K562 (cell line): ENCODE measurements around the gene RGS19. TPM values are rescaled to one million over a fixed set of nuclear protein-coding genes. Genes with fewer than 3 reads are reported as not detected.
A peak's percentile ranks its signal among the peaks of the same experiment; 100 is the strongest.

ENCODE experiments used
- ATAC-seq: fragments of 200-7000 bp; cut with Tn5 transposase; 3 replicates; pipeline ENCODE4 v1.9.1; 2020; ENCODE audit warnings: moderate library complexity
- BruUV-seq: library from RNA; stranded (reverse); fragments of 400-500 nt; replicated peaks from 2 replicates; lab custom pipeline; 2021; lab: Mats Ljungman, UMichigan
- CTCF ChIA-PET: fragments of 300-600 bp; formaldehyde crosslinking; extraction: SDS; loops from one replicate; lab custom pipeline; 2021; ENCODE audit warnings: low intra/inter-chr PET ratio; lab: Yijun Ruan, JAX
- POLR2A ChIA-PET: fragments of 300-600, 350-650 bp; sonication (Branson Sonifier 250); formaldehyde crosslinking; extraction: SDS; loops from one replicate; lab custom pipeline; 2021; ENCODE audit warnings: antibody characterized with exemption, inconsistent platforms; lab: Yijun Ruan, JAX
- DNase-seq, 4 experiments: peaks; one replicate each; pipeline versions ENCODE4 v3.0.0 to v3.0.0-alpha.2; 2011 to 2018; ENCODE audit warnings: low spot score in 3 of 4, mixed read lengths in 3 of 4; ENCODE audit errors: extremely low read depth in 1 of 4
- FAIRE-seq: peaks from 2 replicates; lab custom pipeline; 2011; peaks lifted over from hg19 to GRCh38; lab: Jason Lieb, UNC
- H2AFZ ChIP-seq: 2 replicates; pipeline ENCODE4 v1.6.0; 2011; ENCODE audit warnings: low read depth, low read length, control low read depth, inconsistent platforms
- H3K27ac ChIP-seq: fragments of 200-600 bp; 3 replicates; pipeline ENCODE4 v1.8.0; 2011; ENCODE audit warnings: low read depth, mild to moderate bottlenecking, control low read depth, inconsistent platforms, low read length, moderate library complexity, mixed read lengths; ENCODE audit errors: extremely low read depth
- H3K27me3 ChIP-seq, 2 experiments: fragments of 300-600 bp in 1 of 2; 2 replicates in 1 of 2; 3 replicates in 1 of 2; pipeline versions ENCODE4 v1.6.0 to v1.8.0; 2011; ENCODE audit warnings: inconsistent platforms in 2 of 2, low read length in 2 of 2, mild to moderate bottlenecking in 1 of 2, mixed read lengths in 1 of 2, moderate library complexity in 1 of 2; ENCODE audit not compliant: control insufficient read depth in 2 of 2, insufficient read depth in 2 of 2
- H3K36me3 ChIP-seq: fragments of 300-600 bp; 3 replicates; pipeline ENCODE4 v1.8.0; 2011; ENCODE audit warnings: mild to moderate bottlenecking, low read length, inconsistent platforms; ENCODE audit not compliant: control insufficient read depth, insufficient read depth
- H3K4me1 ChIP-seq, 2 experiments: fragments of 200-600 bp in 1 of 2; replicated peaks in 1 of 2; 2 replicates in 1 of 2; 3 replicates in 1 of 2; pipeline versions ENCODE4 v1.5.1 to v1.8.0; 2011; ENCODE audit warnings: inconsistent platforms in 2 of 2, low read length in 2 of 2, mild to moderate bottlenecking in 1 of 2, mixed read lengths in 1 of 2, moderate library complexity in 1 of 2; ENCODE audit not compliant: control insufficient read depth in 2 of 2, insufficient read depth in 2 of 2
- H3K4me2 ChIP-seq: 2 replicates; pipeline ENCODE4 v1.6.1; 2011; ENCODE audit warnings: low read length, control low read depth, inconsistent platforms, mixed read lengths; ENCODE audit not compliant: insufficient read depth
- H3K4me3 ChIP-seq: fragments of 200-600 bp; sonication (generic), shearing (Covaris generic); 2 replicates; pipeline ENCODE4 v1.5.1; 2016; ENCODE audit warnings: control low read depth, inconsistent platforms
- H3K79me2 ChIP-seq: fragments of 200-600 bp; 3 replicates; pipeline ENCODE4 v1.8.0; 2011; ENCODE audit warnings: low read length, inconsistent platforms; ENCODE audit not compliant: control insufficient read depth, insufficient read depth
- H3K9ac ChIP-seq, 2 experiments: 2 replicates each; pipeline versions ENCODE4 v1.6.0 to v1.6.1; 2011; ENCODE audit warnings: low read depth in 2 of 2, low read length in 2 of 2, control low read depth in 1 of 2, inconsistent platforms in 1 of 2, mild to moderate bottlenecking in 1 of 2, mixed read lengths in 1 of 2; ENCODE audit not compliant: insufficient read depth in 1 of 2
- H3K9me1 ChIP-seq: one replicate; pipeline ENCODE4 v1.6.0; 2011; ENCODE audit warnings: inconsistent platforms, mild to moderate bottlenecking, low read length, moderate library complexity; ENCODE audit not compliant: control insufficient read depth, insufficient read depth
- H3K9me3 ChIP-seq: replicated peaks from 2 replicates; pipeline ENCODE4 v1.5.1; 2011; ENCODE audit warnings: low read depth, low read length, inconsistent platforms; ENCODE audit not compliant: control insufficient read depth, insufficient read depth
- H4K20me1 ChIP-seq: replicated peaks from 2 replicates; pipeline ENCODE4 v1.6.1; 2011; ENCODE audit warnings: low read length, inconsistent platforms, mixed read lengths; ENCODE audit not compliant: control insufficient read depth, insufficient read depth
- FOSL1 ChIP-seq: fragments of 200-800 bp; sonication (Bioruptor generic); conservative IDR thresholded peaks from 2 replicates; pipeline ENCODE4 v1.6.1; 2016; ENCODE audit warnings: missing genetic modification characterization, missing compliant biosample characterization
- FOXK2 ChIP-seq, 2 experiments: fragments of 450-650 bp; IDR thresholded peaks in 1 of 2; conservative IDR thresholded peaks in 1 of 2; 2 replicates each; pipeline ENCODE4 v1.6.1; 2016; ENCODE audit warnings: low read depth in 2 of 2, mild to moderate bottlenecking in 1 of 2
- HMG20B ChIP-seq: fragments of 250-450 bp; sonication (Bioruptor Pico); IDR thresholded peaks from 2 replicates; pipeline ENCODE4 v1.5.0; 2021; ENCODE audit warnings: mild to moderate bottlenecking
- HSF4 ChIP-seq: fragments of 250-450 bp; sonication (Bioruptor Pico); IDR thresholded peaks from 2 replicates; pipeline ENCODE4 v2.1.2; 2022; ENCODE audit warnings: mild to moderate bottlenecking, moderate library complexity, borderline replicate concordance
- NBN ChIP-seq: fragments of 450-650 bp; IDR thresholded peaks from 2 replicates; pipeline ENCODE4 v1.6.1; 2016; ENCODE audit warnings: low read depth, mild to moderate bottlenecking
- NCOA2 ChIP-seq, 2 experiments: fragments of 450-650 bp; IDR thresholded peaks; 2 replicates each; pipeline ENCODE4 v1.6.1; 2018; ENCODE audit warnings: mild to moderate bottlenecking in 2 of 2, moderate library complexity in 1 of 2; ENCODE audit not compliant: partially characterized antibody in 2 of 2
- NFIC ChIP-seq: fragments of 450-650 bp; IDR thresholded peaks from 2 replicates; pipeline ENCODE4 v1.6.1; 2017; ENCODE audit warnings: mild to moderate bottlenecking, inconsistent platforms
- POLR3A ChIP-seq: IDR thresholded peaks from 2 replicates; pipeline ENCODE4 v1.6.1; 2011; ENCODE audit warnings: borderline replicate concordance, mild to moderate bottlenecking, moderate library complexity; ENCODE audit not compliant: insufficient read length, insufficient read depth; ENCODE audit errors: extremely low read depth
- ZBTB7A ChIP-seq: IDR thresholded peaks from 2 replicates; pipeline ENCODE4 v1.6.1; 2011; ENCODE audit warnings: low read depth, mild to moderate bottlenecking, low read length, moderate library complexity, borderline replicate concordance; ENCODE audit not compliant: control insufficient read depth
- ZNF239 ChIP-seq: fragments of 250-450 bp; sonication (Bioruptor Pico); IDR thresholded peaks from 2 replicates; pipeline ENCODE4 v1.4.0; 2020; ENCODE audit warnings: mild to moderate bottlenecking
- ZNF398 ChIP-seq: fragments of 250-450 bp; sonication (Bioruptor Pico); IDR thresholded peaks from 2 replicates; pipeline ENCODE4 v1.8.0; 2021; ENCODE audit warnings: moderate library complexity, mild to moderate bottlenecking, inconsistent platforms
- WGBS: fragments of 100-300 bp; shearing (Covaris generic); methylation state at CpG from one replicate; pipeline ENCODE4 v1.1.6; 2016; ENCODE audit warnings: low coverage, mixed read lengths; ENCODE audit not compliant: insufficient coverage; ENCODE audit errors: missing lambda C conversion rate; 5-methylcytosine and 5-hydroxymethylcytosine counted together
- in situ Hi-C: fragments of 300-500 bp; cut with MboI; formaldehyde crosslinking; loops from 4 replicates; pipeline ENCODE4 v1.15.0; 2018; ENCODE audit warnings: inconsistent platforms, mixed read lengths
- intact Hi-C: fragments of 100-400 bp; cut with micrococcal nuclease; formaldehyde crosslinking; loops from 2 replicates; pipeline ENCODE4 v1.14.2; 2022
- polyA plus RNA-seq, 8 experiments: library from polyadenylated mRNA; depleted of rRNA in 4 of 8; stranded (reverse) in 5 of 8; unstranded in 3 of 8; fragments of >200 nt; fragmentation: Nextera tagmentation in 2 of 8; fragmentation: Illumina TruSeq in 1 of 8; extraction: Ambion mirVana in 2 of 8; extraction: Trizol in 1 of 8; gene quantifications; 2 replicates each; pipeline versions ENCODE4 v1.2.1 to v1.2.3, GENCODE V29; 2011 to 2014; ENCODE audit warnings: inconsistent platforms in 1 of 8, missing spikeins in 1 of 8
- total RNA-seq, 7 experiments: library from RNA; depleted of rRNA in 6 of 7; stranded (reverse); fragments of >200 nt in 6 of 7; fragmentation: Illumina TruSeq in 2 of 7; extraction: Trizol in 2 of 7; gene quantifications; 2 replicates each; pipeline versions ENCODE4 v1.2.1 to v1.2.3, GENCODE V29; 2011 to 2021; ENCODE audit warnings: low replicate concordance in 1 of 7

RGS19 gene
- total and polyA plus RNA-seq, 9 of the 15 experiments (the other 6 are each of a cell fraction or from before 2014, with no cell fraction given) = 0.41 to 23.7 (median 14.6) TPM

GRCh38 chr20:64099086-64099786 is 19.9 kb upstream of the RGS19 start:
- BruUV-seq = no TSS peak
- Histone ChIP-seq H3K27me3 (peaks cover 38 to 61% of the 10 kb centered on the region in 2 experiments), H3K4me2 (no peak overlapping the region), H4K20me1 (peaks cover 8% of the 10 kb centered on the region; the same call in 1 of the 2 replicates), H3K36me3 (no peaks in the 10 kb centered on the region), H3K9ac (peak overlapping the region in 1 of 2 experiments; percentile 33; a peak in 2 of 4 replicates), H3K27ac (no peak overlapping the region), H3K79me2 (no peaks in the 10 kb centered on the region), H3K4me3 (no peak overlapping the region), H3K4me1 (peaks cover 0 to 25% of the 10 kb centered on the region in 2 experiments; a peak in 3 of 5 replicates), H2AFZ (no peak overlapping the region), H3K9me1 (no peaks in the 10 kb centered on the region), H3K9me3 (no peaks in the 10 kb centered on the region)
- ChIA-PET CTCF (no interaction called here), POLR2A (interaction anchor here (0.6 to 1.0 kb wide), 2 partner anchors 56 to 413 kb away, joined by 3 read pairs; no protein-coding TSS in a partner anchor)
- TF ChIP-seq HSF4 (CRISPR knock-in tag) (no peak), NFIC (peak; percentile 39; the same call in 1 of the 2 replicates)
- ATAC-seq = no peak
- DNase-seq = no peak
- intact Hi-C loops = no loop called here
- in situ Hi-C loops = no loop called here
- FAIRE-seq = no peak
- 4% methylated on average over 20 of the region's 21 CpGs for WGBS

GRCh38 chr20:64098471-64099013 is 19.2 kb upstream of the RGS19 start:
- no peaks in the 10 kb centered on the region for H3K36me3 ChIP-seq
- CTCF ChIA-PET = no interaction called here
- no peak for DNase-seq
- in situ Hi-C loops (no loop called here), intact Hi-C loops (no loop called here)
- 11% methylated on average over 26 of the region's 28 CpGs for WGBS
- no peak overlapping the region for H3K4me2 ChIP-seq
- no TSS peak for BruUV-seq
- no peaks in the 10 kb centered on the region for H3K9me3 ChIP-seq
- H2AFZ ChIP-seq = no peak overlapping the region
- H3K4me1 ChIP-seq = peaks cover 0 to 19% of the 10 kb centered on the region in 2 experiments; a peak in 3 of 5 replicates
- H3K79me2 ChIP-seq = no peaks in the 10 kb centered on the region
- H3K9ac ChIP-seq = no peak overlapping the region
- no peak for FAIRE-seq
- H3K9me1 ChIP-seq = no peaks in the 10 kb centered on the region
- H4K20me1 ChIP-seq = peaks cover 7% of the 10 kb centered on the region; the same call in 1 of the 2 replicates
- POLR2A ChIA-PET = interaction anchor here (1.0 kb wide), 1 partner anchor 57 kb away, joined by 3 read pairs; no protein-coding TSS in a partner anchor
- H3K27me3 ChIP-seq = peaks cover 32 to 54% of the 10 kb centered on the region in 2 experiments
- no peak overlapping the region for H3K4me3 ChIP-seq
- no peak overlapping the region for H3K27ac ChIP-seq
- no peak for ATAC-seq
- no peak for TF ChIP-seq NCOA2 (IDR thresholded peaks at IDR 0.05; ENCODE audit: partially characterized antibody in 2 of 2)
- TF ChIP-seq ZNF398 = no peak
- TF ChIP-seq ZBTB7A = no peak
- no peak for TF ChIP-seq FOSL1 (tag)
- no peak for TF ChIP-seq ZNF239 (CRISPR knock-in tag)
- TF ChIP-seq HMG20B (CRISPR knock-in tag) = no peak
- TF ChIP-seq FOXK2 (conservative IDR thresholded peaks at IDR 0.05 in 1 of 2, IDR thresholded peaks at IDR 0.05 in 1 of 2; ENCODE audit: low read depth in 2 of 2) = no peak
- TF ChIP-seq NBN = no peak
- TF ChIP-seq POLR3A = no peak
